ELR (cell line): ENCODE results near the gene ARF6.
"Not testable (repeated sequence)": the region's sequence is repeated elsewhere in the genome, so short reads cannot be mapped to it uniquely, and the experiment has no call there.

Experiments
- DNase-seq: peaks from one replicate; pipeline ENCODE4 v3.0.0-alpha.2; 2015; ENCODE audit warnings: low read depth

Gene ARF6

DNA sequence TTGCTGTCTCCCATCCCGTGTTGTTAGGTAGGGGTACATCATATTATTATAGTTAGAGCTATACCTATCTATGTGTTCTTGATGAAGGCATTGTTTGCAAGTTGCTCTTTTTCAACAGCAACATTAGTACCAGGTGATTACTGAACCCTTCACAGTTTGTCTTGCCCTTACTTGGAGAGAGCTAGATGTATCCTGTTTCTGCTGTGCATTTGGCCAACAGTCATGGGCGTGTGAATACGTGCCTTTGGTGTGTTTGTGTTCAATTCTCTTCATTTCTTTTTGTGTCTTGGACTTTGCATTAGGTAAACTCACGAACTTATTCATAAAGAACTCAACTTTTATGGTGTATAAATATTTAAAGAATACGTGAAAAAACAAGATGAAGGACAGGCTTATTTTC is 14.3 kb downstream of the ARF6 start:
- DNase-seq = no peak

DNA sequence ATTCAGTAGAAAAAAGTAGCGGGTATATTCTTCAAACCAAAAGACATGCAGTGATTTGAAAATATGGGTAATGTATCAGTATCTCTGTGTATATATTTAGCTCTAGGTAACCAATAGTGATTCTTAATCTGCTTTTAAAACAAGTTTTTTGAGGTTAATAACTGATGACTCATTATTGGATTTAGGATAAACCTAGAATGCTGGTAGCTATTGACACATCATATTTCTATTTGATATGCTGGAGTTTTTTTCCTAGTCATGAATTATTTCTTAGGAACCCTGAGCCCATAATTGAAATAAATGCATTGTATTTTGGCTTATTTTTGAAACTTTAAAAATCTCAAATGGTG is 15.5 kb downstream of the ARF6 start:
- peak; percentile 83 for DNase-seq

DNA sequence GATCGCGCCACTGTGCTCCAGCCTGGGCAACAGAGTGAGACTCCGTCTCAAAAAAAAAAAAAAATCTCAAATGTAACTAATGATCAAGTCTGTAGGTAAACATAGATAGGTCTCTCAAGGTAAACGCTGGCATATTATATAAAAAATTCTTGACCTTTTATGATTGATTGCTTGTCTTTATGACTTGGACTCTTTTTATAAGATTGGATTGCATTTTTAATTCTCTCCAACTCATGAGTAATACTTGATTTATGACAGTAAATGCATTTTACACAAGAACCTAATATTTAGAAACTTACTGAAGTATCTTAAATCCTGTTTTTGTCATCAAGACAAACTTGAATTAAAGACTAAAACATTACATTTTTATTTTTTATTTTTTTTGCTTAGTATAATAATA is 16.1 kb downstream of the ARF6 start:
- no peak for DNase-seq

DNA sequence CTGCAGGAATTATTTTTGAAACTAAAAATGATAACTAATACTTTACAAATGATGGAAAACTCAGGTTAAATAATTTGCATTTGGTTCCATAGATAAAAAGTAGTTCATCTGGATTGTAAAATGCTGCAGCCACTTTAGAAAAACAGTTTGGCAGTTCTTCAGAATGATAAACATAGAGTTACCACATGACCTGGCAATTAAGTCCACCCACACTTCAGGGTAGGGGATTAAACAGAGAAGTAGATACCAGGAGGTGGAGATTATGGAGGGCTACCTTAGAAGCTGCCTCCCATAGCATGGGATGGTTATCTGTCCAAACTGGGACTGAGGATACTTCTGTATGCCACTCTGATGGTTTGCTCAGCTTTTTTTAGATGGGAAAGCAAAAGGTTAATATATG is 22.2 kb downstream of the ARF6 start:
- no peak for DNase-seq

DNA sequence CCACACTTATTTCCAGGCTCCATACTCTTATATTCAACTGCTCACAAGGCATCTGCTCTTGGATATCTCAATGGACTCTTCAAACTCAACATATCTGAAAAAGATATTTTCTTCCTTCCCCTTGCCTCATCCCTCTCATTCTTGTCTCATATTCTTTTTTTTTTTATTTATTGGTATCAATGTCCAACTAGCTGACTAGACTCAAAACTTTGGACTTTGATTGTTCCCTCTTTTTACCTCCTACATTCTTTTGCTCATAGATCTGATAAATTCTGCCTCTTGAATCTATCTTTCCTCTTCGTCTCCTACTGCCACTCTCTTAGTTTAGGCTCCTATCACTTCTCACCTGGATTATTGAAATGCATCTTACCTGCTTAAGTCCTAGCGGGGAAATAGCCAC is 25.8 kb downstream of the ARF6 start:
- no peak for DNase-seq

DNA sequence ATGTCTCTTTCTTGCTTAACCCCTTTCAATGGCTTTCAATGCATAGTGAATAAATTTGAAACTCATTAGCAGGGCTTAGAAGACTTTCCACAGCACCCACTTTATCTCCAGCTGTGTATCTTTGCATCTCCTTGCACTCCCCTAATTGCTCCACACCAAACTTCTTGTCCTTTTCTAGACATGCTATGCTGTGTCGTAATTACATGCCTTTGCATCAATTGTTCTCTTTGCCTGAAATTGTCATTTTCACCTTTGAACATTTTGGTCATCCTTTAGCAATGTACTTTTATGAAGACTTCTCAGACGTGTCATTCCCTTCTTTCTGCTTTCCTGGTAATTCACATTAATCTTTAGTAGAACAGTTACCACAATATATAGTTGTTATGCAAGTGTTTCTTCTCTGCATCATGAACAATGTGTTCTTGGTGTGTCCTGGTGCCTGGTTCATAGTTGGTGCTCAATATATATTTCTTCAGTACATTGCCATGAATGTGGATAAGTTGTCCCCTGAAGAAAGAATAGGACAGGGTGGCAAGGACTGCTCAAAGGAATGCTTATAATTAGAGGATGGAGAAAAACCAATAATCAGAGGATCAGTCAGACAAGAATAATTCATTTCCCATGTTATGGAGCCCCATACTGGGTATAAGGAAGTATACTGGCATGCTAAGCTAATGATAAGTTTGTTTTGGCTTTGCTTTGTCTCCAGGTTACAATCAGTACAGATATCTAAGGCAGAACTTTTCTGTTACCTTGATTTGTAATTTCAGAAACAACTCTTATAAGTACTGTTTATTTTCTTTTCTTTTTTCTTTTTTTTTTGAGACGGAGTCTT is 27.2 kb downstream of the ARF6 start:
- DNase-seq = no peak

DNA sequence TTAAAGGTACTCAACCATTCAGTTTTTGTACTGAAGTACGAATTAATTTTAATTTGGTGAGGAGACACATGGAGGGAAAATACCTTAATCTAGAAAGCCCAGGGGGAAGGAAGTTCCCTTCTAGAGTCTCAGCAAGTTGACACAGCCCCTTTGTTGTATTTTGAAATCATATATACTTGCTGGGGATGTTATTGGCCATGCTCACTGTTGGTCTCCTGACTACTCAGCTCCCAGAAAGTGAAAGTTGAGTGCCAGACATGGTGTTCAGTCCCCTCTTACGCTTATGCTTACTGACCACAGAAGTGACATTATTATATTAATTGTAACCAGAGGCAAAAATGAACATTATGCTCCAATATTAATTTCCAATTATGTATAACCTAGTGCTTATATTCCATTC is 28.1 kb downstream of the ARF6 start:
- DNase-seq = no peak

DNA sequence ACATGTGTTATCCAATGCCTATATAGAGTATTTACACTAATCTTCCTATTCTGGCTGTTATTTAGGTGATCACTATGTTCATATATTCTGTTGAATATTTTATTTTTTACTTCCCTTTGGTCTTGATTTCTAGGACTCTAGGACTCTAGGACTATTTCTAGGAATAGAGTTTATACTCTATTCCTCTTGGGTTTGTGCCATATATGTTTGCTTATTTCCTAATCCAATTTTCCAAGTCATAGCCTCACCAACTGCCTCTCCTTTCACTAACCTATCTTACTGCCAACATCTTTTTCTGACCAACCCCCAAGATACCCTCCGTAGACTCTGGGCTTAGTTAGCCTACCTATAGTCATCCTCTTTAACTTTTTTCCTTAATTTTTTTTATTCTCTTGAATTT is 28.5 kb downstream of the ARF6 start:
- DNase-seq = no peak

DNA sequence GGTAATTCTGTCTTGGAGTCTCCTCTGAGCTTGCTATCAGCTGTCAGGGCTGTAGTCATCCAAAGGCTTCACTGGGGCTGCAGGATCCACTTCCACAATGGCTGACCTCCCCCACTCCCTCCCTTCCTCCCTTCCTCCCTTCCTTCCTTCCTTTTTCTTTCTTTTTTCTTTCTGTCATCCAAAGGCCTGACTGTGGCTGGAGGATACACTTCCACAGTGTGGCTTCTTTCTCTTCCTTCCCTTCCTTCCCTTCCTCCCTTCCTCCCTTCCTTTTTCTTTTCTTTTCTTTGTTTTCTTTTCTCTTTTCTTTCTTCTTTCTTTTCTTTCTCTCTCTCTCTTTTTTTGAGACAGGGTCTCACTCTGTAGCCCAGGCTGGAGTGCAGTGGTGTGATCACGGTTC is 30.6 kb downstream of the ARF6 start:
- no peak for DNase-seq

DNA sequence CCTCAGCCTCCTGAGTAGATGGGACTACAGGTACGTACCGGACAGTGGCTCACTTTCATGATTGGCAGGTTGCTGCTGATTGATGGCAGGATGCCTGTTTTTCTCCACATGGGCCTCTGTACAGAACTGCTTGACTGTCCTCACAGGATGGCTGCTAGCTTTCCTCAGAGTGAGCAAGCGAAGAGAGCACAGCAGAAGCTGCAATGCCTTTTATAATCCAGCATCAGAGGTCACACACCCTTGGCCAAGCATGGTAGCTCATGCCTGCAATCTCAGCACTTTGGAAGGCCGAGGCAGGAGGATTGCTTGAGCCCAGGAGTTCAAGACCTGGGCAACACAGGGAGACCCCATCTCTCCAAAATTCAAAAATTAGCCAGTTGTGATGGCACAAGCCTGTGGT is 31.0 kb downstream of the ARF6 start:
- DNase-seq = no peak

DNA sequence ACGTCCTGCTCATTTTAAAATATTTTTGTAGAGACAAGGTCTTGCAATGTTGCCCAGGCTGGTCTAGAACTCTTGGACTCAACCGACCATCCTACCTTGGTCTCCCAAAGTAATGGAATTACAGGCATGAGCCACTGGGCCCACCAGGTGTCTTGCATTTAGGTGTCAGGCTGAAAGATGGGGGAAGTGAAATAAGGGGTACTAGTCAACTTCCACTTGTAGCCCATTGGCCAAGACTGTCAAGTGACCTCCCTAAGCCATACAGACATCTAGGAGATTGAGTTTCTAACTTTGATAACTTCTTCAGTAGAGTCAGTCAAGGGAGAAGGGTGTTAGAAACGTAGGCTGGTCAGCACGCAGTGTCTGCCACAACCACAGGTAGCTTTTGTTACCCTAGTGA is 32.0 kb downstream of the ARF6 start:
- DNase-seq = no peak

DNA sequence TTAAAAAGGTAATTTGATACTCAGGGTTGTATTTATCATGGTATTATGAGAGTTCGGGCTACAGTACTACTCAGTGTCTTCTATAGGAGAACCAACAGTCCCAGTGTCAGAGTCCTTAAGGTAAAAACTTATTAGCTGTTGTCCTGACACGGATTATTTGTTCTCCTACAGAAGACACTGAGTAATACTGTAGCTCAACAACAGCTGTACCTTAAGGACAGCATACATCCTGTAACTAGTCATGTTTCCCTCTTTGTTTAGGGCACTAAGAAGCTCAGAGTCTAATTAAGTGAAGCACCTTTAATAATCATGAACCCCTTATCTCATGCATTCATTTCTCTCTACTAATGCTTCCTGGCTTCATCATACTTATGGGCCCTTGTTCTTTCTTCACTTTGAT is 33.9 kb downstream of the ARF6 start:
- DNase-seq = no peak

DNA sequence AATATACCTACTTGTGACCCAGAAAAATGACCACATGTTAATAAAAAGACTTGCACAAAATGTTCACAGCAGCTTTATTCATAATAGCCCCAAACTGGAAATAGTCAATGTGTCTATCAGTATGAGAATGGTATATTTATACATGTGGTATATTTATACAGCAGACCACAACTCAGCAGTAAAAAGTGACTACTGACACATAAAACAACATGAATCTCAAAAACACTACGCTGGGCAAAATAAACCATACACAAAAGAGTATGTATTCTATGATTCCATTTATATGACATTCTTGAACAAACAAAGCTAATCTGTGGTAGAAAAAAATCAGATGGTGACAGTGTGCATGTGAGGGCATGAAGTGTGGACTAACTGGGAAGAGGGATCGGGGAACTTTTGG is 35.1 kb downstream of the ARF6 start:
- DNase-seq = no peak

DNA sequence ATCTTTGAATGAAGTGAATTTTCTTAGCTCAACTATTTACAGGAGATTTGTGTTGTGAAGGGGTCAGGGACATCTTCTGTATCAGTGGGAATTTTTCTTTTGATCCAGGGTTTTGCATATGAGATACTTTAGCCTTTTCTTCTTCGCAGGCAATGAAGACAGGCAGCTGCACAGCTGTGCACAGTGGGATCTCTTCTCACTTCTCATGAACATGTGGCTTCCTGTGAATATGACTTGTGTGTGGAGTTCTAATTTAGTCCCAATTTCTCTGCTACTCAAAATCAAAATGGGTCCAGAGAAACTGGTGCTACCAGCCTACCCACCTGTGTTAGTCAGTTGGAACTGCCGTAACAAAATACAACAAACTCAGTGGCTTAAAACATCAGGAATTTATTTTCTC is 37.8 kb downstream of the ARF6 start:
- no peak for DNase-seq

DNA sequence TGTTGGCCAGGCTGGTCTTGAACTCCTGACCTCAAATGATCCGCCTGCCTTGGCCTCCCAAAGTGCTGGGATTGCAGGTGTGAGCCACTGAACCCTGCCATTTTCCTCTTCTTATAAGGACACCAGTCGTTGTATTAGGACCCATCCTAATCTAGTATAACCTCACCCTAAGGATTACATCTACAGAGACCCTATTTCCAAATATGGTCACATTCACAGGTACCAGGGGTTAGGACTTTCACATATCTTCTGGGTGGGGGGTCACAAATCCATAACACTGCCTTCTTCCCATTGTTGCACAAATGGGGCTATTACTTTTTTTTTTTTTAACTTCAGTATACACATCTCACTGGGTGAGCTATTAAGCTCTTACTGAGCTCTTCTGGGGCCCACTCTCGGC is 38.6 kb downstream of the ARF6 start:
- DNase-seq = no peak

DNA sequence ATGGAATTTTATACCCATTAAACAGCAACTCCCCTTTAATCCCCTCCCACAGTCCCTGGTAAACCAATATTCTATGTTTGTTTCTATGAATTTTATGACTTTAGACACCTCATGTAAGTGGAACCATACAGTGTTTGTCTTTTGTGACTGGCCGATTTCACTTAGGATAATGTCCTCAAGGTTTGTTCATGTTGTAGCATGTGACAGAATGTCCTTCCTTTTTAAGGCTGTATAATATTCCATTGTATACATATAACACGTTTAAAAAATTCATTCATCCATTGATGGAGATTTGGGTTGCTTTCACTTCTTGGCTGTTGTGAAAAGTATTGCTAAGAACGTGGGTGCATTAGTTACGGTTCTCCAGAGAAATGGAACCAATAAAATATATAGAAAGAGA is 40.2 kb downstream of the ARF6 start:
- no peak for DNase-seq

DNA sequence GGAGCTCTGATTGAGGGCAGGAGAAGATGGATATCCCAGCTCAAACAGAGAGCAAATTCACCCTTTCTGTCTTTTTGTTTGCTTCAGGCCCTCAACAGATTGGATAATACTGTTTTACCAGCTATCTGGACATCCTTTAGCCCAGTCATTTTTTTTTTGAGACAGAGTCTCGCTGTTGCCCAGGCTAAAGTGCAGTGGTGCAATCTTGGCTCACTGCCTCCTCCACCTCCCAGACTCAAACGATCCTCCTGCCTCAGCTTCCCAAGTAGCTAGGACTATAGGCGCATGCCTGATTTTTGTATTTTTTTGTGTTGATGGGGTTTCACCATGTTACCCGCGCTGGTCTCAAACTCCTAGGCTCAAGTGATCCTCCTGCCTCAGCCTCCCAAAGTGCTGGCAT is 40.8 kb downstream of the ARF6 start:
- DNase-seq = no peak

DNA sequence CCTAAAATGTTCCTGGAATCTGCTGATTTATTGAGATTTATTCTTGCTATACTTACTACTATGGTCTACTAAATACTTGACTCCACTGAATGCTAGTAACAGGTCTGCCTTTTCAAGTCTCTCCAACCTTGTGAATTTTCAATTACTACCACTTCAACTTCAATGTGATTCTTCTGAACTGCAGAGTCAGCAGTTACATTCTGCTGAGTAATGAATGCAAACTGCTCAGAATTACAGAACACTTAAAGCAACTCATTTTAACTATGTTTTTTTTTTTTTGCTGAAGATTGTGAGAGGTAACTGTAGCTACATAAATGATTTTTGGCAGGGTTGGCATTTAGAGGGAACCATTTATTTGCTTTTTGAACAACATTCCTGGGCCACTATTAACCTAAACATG is 41.8 kb downstream of the ARF6 start:
- DNase-seq = no peak

DNA sequence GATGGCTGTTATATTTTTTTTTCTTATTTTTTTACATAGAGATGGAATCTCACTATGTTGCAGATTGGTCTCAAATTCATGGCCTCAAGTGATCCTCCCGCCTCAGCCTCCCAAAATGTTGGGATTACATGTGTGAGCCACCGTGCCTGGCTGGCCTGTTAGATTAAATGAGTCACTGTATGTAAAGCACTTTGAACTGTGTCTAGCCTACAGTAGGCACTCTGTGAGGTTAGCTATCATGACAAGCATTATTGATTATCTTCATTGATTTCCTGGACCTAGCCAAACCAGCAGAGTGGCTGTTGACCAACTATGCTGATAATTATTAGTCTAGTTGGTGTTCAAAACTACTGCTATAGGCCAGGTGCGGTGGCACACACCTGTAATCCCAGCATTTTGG is 42.6 kb downstream of the ARF6 start:
- no peak for DNase-seq

DNA sequence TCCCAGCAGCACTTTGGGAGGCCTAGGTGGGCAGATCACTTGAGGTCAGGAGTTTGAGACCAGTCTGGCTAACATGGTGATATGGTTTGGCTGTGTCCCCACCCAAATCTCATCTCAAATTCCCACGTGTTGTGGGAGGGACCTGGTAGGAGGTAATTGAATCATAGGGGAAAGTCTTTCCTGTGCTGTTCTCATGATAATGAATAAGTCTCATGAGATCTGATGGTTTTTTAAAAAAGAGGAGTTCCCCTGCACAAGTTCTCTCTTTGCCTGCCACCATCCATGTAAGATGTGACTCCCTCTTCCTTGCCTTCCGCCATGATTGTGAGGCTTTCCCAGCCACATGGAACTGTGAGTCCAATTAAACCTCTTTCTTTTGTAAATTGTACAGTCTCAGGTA is 43.4 kb downstream of the ARF6 start:
- DNase-seq = not testable (repeated sequence)

DNA sequence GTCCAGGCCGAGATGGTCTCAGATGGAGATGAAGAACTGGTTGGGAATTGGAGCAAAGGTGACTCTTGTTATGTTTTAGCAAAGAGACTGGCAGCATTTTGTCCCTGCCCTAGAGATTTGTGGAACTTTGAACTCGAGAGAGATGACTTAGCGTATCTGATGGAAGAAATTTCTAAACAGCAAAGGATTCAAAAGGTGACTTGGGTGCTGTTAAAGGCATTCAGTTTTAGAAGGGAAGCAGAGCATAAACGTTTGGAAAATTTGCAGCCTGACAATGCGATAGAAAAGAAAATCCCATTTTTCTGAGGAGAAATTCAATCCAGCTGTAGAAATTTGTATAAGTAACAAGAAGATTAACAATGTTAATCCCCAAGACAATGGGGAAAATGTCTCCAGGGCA is 44.0 kb downstream of the ARF6 start:
- DNase-seq = not testable (repeated sequence)

DNA sequence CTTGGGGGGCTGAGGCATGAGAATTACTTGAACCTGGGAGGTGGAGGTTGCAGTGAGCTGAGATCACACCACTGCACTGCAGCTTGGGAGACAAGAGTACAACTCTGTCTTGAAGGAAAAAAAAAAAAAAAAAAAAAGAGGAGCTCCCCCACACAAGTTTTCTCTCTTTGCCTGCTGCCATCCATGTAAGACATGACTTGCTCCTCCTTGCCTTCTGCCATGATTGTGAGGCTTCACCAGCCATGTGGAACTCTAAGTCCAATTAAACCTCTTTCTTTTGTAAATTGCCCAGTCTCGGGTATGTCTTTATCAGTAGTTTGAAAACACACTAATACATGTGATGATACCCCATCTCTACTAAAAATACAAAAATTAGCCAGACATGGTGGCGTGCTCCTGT is 46.3 kb downstream of the ARF6 start:
- not testable (repeated sequence) for DNase-seq

DNA sequence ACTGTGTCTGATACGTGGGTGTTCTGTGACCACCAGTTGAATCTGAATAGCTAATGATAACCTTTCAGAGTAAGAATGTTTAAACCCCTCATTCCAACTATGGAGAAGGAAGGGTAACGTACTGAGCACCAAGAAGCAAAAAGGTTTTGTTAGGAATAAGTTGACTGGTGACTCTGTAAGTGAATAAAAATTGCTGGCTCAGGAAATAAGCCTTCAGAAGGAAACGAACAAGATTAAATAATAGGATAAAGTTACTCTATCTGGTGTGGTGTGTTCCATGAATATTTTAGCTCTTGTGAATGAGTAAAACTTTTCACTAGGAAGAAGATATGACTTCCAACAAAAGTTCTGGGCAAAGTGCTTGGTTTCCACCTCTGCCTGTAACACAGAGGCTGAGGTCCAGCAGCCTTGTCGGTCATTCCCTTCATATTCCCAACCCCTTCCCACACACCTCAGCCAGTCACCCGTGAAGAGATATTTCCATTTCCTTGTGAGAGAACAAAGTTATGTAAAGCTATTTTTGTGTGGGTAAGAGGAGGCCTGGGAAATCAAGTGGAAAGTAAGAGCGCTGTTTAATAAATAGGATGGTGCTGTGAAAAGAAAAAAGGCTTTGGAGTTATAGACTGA is 47.1 kb downstream of the ARF6 start:
- DNase-seq = no peak

DNA sequence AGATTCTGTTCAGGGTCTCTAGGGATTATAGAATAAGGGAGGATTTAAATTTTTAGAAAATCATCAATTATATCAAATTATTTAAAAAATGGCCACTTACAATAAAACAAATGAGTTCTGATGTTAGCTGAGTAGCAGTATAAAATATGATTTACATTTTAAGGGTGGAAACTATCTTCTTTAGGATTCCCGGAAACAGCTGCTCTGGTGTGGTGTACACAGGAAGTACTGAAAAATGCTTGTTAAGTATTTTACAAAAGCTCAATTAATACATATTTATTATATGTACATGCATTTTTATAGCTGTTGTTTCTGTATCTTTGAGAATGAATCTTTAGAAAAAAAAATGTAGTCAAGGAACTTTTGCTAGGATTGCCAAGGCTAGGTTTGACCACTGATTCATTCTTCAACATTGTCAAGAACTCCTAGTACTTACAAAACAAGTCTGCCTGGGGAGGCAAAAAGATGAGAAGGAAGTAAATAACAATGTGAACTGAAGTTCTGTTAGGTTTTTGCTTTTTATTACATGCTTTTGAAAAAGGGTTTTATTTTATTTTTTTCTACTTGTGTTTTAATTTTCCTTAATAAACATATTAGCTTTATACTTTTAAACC is 48.0 kb downstream of the ARF6 start:
- peak; percentile 39 for DNase-seq
